ENCODE results near the gene ZSCAN10. TPM values are rescaled to one million over a fixed set of nuclear protein-coding genes. Genes with fewer than 3 reads are reported as not detected.
"Not testable (repeated sequence)": the region's sequence is repeated elsewhere in the genome, so short reads cannot be mapped to it uniquely, and the experiment has no call there.

Gene ZSCAN10
- total RNA-seq, 2 experiments from 2014 or later = 0.29 to 0.35 TPM

DNA sequence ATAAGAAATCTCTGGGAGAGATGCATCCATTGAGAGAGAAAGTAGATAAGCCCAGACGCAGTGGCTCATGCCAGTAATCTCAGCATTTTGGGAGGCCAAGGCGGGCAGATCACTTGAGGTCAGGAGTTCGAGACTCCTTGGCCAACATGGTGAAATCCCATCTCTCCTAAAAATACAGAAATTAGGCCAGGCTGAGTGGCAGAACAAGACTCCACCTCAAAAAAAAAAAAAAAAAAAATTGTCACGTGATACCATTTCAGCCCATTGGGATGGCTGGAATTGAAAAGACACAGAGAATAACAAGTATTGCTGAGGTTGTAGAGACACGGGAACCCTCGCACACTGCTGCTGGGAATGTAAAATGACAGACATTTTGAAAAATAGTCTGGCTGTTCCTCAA is 36.5 kb downstream of the ZSCAN10 start:
- POLR2A ChIA-PET = no interaction called here

DNA sequence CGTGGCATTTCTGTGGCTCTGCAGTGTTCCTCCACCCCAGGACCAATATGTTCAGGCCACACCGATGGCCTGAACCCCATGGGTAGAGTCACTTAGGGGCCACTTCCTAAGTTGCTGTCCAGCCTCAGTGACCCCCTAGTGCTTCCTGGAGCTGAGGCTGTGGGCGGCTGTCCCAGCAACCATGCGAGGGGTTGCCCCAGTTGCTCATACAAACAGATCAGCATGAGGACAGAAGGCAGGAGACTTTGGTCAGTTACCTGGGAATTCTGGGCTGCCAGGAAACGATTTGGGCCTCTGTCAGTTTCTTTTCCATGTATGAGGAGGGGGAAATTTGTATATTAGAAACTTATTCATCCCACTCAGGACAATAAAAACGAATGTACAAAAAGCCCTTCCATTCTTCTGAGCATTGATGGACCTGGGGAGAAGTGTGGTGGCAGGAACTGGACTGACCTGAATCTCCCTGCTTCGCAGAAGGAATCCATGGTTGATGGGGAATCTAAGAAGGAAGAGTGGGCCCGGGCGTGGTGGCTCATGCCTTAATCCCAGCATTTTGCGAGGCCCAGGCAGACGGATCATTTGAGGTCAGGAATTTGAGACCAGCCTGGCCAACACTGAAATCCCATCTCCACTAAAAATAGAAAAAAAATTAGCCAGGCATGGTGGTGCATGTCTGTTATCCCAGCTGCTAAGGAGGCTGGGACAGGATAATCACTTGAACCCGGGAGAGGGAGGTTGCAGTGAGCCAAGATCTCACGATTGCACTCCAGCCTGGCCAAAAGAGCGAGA is 38.6 kb downstream of the ZSCAN10 start:
- no peaks in the 10 kb centered on the region for H3K27me3 Mint-ChIP-seq

More for the DNA sequence above, 36.5 kb downstream of the ZSCAN10 start:
- Mint-ChIP-seq H3K27ac (no peak overlapping the region), H3K4me3 (no peak overlapping the region), H3K27me3 (no peaks in the 10 kb centered on the region), H3K9me3 (no peaks in the 10 kb centered on the region), H3K4me1 (peaks cover 52% of the 10 kb centered on the region), H3K36me3 (ENCODE audit: low read depth) (peaks cover 26% of the 10 kb centered on the region)
- CTCF ChIA-PET = interaction anchor here (0.8 to 11.0 kb wide), 8 partner anchors 14 to 88 kb away, joined by 3 to 72 read pairs (median 6); no protein-coding TSS in a partner anchor
- no peak for DNase-seq

DNA sequence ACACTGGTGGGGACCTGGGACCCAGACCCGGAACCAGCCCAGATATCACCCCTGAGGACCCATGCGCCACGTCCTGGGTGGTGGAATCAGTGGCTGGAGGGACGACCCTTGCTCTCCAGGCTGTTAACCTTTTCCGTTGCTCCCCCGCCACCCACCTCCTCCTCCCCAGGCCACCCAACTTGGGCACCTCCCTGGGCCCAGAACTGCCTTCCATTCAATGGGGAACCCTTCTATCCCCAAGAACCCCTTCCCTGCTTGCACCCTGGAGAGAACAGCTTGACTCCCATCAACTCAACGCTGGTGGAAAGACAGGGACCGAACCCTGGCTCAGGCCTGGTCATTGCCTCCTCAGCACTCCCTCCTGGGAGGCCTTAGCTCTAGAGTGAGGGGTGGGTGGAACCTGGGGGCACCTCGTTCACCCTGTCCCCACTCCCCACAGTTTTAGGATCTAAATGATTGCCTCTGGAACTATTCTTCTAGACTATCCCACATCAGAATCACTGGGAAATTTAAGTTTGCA is 39.3 kb downstream of the ZSCAN10 start:
- CTCF ChIA-PET = interaction anchor here (0.7 to 11.0 kb wide), 16 partner anchors 9 to 112 kb away, joined by 3 to 72 read pairs (median 8); partner anchors contain the start of gene ZSCAN10
- Mint-ChIP-seq H3K4me3 (peak overlapping the region; percentile 93), H3K9me3 (no peaks in the 10 kb centered on the region), H3K27me3 (no peaks in the 10 kb centered on the region), H3K27ac (peak overlapping the region; percentile 85), H3K36me3 (ENCODE audit: low read depth) (peaks cover 27% of the 10 kb centered on the region), H3K4me1 (peaks cover 73% of the 10 kb centered on the region)
- POLR2A ChIA-PET = interaction anchor here (0.6 to 2.3 kb wide), 2 partner anchors 70 to 144 kb away, joined by 5 to 11 read pairs; no protein-coding TSS in a partner anchor
- no peak for DNase-seq

More for the DNA sequence above, 38.6 kb downstream of the ZSCAN10 start:
- Mint-ChIP-seq H3K4me1 (peaks cover 71% of the 10 kb centered on the region), H3K4me3 (peak overlapping the region; percentile 93), H3K9me3 (no peaks in the 10 kb centered on the region), H3K27ac (peak overlapping the region; percentile 85), H3K36me3 (ENCODE audit: low read depth) (peaks cover 22% of the 10 kb centered on the region)
- no peak for DNase-seq
- ChIA-PET POLR2A (interaction anchor here (0.6 to 2.3 kb wide), 2 partner anchors 69 to 145 kb away, joined by 5 to 11 read pairs; no protein-coding TSS in a partner anchor), CTCF (interaction anchor here (1.3 to 11.0 kb wide), 9 partner anchors 8 to 102 kb away, joined by 5 to 72 read pairs (median 16); partner anchors contain the start of gene ZSCAN10)

DNA sequence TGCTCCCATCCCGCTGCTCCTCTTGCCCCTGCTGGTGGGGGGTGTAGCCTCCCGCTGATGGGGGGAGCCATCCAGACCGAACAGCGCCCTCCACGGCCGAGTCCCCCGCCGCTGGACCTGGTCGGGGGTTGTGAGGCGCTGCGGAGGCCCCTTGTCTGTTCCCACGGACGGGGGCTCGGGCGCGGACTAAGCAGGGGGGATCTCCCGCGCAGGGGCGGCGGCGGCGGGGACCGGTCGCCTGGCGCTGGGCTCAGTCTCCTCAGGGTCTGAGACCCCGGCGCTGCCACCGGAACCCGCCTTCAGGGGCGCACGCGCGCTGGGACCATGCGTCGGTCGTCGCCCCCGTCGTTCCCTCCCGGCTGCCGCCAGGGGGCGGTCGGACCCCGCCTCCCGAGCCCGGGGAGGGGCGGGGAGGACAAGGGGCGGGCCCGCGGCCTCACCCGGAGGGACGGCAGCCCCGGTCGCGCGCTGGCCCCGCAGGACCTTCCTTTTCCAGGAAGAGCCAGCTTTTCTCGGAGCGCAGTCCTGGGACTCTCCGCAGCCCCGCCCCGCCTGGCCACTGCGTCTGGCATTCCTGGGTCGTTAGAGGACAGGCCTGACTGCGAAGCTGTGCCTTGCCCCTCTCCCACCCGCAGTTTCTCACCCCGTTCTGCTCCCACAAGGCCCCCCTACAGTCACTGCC is 39.9 kb downstream of the ZSCAN10 start:
- ChIA-PET CTCF (interaction anchor here (0.6 to 11.0 kb wide), 33 partner anchors 10 to 216 kb away, joined by 3 to 72 read pairs (median 6); partner anchors contain the start of genes HCFC1R1, THOC6, ZNF205 and ZNF213), POLR2A (interaction anchor here (0.6 to 2.3 kb wide), 2 partner anchors 37 to 70 kb away, joined by 5 to 11 read pairs; no protein-coding TSS in a partner anchor)
- no peaks in the 10 kb centered on the region for H3K27me3 Mint-ChIP-seq
- H3K9me3 Mint-ChIP-seq = no peaks in the 10 kb centered on the region
- DNase-seq = peak; percentile 86
- H3K4me3 Mint-ChIP-seq = peak overlapping the region; percentile 93
- peaks cover 30% of the 10 kb centered on the region for H3K36me3 Mint-ChIP-seq (ENCODE audit: low read depth)
- H3K4me1 Mint-ChIP-seq = peaks cover 72% of the 10 kb centered on the region
- peak overlapping the region; percentile 91 for H3K27ac Mint-ChIP-seq

DNA sequence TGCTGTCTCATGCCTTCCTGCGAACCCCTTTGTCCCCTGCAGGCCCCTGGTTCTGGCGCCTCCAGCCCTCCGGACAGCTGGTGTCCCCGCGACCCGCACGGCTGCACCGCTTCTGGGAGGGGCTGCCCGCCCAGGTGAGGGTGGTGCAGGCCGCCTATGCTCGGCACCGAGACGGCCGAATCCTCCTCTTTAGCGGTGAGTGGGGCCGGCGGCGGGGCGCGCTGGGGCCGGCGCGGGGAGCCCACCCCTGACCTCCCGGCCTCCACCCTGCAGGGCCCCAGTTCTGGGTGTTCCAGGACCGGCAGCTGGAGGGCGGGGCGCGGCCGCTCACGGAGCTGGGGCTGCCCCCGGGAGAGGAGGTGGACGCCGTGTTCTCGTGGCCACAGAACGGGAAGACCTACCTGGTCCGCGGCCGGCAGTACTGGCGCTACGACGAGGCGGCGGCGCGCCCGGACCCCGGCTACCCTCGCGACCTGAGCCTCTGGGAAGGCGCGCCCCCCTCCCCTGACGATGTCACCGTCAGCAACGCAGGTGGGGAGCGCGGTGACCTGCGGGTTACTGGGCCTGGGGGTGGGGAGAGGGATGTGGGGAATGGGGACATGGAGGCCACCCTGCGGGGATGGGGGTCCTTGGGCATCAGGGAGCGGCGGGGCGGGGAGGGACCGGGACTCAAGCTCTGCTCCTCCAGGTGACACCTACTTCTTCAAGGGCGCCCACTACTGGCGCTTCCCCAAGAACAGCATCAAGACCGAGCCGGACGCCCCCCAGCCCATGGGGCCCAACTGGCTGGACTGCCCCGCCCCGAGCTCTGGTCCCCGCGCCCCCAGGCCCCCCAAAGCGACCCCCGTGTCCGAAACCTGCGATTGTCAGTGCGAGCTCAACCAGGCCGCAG is 40.7 kb downstream of the ZSCAN10 start:
- Mint-ChIP-seq H3K27ac (peak overlapping the region; percentile 91), H3K4me1 (peaks cover 72% of the 10 kb centered on the region), H3K36me3 (ENCODE audit: low read depth) (peaks cover 37% of the 10 kb centered on the region), H3K27me3 (no peaks in the 10 kb centered on the region), H3K4me3 (peak overlapping the region; percentile 93), H3K9me3 (no peaks in the 10 kb centered on the region)
- ChIA-PET POLR2A (interaction anchor here (2.3 kb wide), 1 partner anchor 71 kb away, joined by 11 read pairs; no protein-coding TSS in a partner anchor), CTCF (interaction anchor here (0.6 to 11.0 kb wide), 30 partner anchors 9 to 217 kb away, joined by 3 to 72 read pairs (median 6); partner anchors contain the start of genes HCFC1R1, THOC6, ZNF205 and ZNF213)
- DNase-seq = peak; percentile 64

DNA sequence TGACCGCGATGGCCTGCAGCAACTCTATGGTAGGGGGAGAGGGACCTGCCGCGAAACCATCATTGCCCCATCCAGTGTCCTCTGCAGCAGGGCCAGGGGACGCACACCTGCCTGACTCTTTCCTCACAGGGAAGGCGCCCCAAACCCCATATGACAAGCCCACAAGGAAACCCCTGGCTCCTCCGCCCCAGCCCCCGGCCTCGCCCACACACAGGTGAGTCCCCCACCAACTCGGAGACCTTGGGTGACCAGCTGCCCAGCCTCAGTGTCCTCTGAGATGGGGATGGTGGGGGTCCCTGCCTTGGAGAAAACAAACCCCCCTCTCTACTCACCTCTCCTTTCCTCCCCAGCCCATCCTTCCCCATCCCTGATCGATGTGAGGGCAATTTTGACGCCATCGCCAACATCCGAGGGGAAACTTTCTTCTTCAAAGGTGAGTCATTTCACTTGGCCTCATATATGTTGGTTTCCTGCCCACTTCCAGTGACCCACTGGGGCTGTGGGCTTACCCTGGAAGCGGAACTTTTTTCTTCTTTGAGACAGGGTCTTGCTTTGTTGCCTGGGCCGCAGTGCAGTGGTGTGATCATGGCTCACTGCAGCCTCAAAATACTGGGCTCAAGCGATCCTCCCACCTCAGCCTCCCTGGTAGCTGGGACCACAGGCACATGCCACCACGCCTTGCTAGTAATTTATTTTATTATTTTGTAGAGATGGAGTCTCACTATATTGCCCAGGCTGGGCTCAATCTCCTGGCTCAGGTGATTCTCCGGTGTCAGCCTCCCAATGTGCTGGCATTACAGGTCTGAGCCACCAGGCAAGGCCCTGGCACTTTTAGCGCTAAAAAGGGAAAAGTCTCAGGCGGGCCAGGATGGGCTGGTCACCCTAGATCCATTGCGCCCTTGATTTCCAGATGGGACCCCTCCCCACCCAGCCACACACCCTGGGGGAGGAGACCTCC is 41.6 kb downstream of the ZSCAN10 start:
- Mint-ChIP-seq H3K36me3 (ENCODE audit: low read depth) (peaks cover 38% of the 10 kb centered on the region), H3K9me3 (no peaks in the 10 kb centered on the region), H3K27ac (peak overlapping the region; percentile 88), H3K4me3 (peak overlapping the region; percentile 93), H3K4me1 (peaks cover 64% of the 10 kb centered on the region), H3K27me3 (no peaks in the 10 kb centered on the region)
- POLR2A ChIA-PET = no interaction called here
- DNase-seq = no peak
- CTCF ChIA-PET = interaction anchor here (0.8 to 11.0 kb wide), 15 partner anchors 8 to 101 kb away, joined by 3 to 72 read pairs (median 11); partner anchors contain the start of genes HCFC1R1, THOC6 and ZSCAN10

DNA sequence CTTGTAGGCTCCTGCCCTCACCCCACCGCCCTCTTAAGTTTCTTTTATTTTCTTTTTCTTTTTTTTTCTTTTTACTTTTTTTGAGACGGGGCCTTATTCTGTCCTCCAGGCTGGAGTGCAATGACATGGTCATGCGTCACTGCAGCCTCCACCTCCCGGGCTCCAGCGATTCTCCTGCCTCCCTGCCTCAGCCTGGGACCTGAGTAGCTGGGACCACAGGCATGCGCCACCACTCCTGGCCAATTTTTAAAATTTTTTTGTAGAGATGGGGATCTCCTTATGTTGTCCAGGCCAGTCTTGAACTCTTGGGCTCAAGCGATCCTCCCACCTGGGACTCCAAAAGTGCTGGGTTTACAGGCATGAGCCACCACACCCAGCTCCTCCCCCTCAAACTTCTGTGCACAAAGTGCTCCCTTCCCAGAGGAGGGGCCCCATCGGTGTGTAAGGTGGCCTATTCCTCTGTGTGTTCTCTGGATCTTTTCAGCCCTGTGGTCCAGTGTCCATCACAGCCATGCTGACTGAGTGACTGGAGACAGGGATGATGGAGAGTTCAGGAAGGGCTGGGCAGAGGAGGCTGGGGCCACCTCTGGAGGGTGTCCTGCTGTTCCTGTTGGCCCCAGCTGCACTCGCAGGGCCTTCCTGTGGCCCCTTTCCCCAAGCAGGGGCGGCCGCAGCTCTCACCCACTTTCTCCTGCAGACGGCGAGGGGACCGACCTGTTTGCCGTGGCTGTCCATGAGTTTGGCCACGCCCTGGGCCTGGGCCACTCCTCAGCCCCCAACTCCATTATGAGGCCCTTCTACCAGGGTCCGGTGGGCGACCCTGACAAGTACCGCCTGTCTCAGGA is 42.5 kb downstream of the ZSCAN10 start:
- Mint-ChIP-seq H3K27ac (peak overlapping the region; percentile 88), H3K36me3 (ENCODE audit: low read depth) (peaks cover 45% of the 10 kb centered on the region)

DNA sequence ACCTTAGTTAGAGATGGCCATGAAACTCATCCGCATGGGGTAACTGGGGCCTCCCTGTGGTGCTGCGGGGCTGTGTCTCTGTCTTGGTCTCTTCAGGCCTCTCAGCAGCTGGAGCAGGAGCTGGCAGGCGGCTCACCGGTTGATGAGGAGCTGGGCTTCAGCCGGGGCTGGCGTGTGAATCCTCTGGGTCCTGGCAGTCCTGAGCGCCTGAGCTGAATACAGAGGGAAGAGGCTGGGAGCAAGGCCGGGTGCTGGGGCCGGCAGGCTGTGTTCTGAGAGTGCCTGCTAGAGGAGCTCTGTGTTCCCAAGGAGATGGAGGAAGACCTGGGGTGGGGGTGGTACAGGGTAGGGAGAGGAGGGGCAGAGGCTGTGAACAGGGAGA is 43.4 kb downstream of the ZSCAN10 start:
- peaks cover 53% of the 10 kb centered on the region for H3K36me3 Mint-ChIP-seq (ENCODE audit: low read depth)
- H3K9me3 Mint-ChIP-seq, H3K27me3 Mint-ChIP-seq, DNase-seq, POLR2A ChIA-PET: not testable (repeated sequence)
- H3K27ac Mint-ChIP-seq = peak overlapping the region; percentile 88
- CTCF ChIA-PET = interaction anchor here (1.1 to 6.0 kb wide), 7 partner anchors 10 to 95 kb away, joined by 3 to 67 read pairs (median 5); partner anchors contain the start of gene IL32
- peaks cover 72% of the 10 kb centered on the region for H3K4me1 Mint-ChIP-seq
- H3K4me3 Mint-ChIP-seq = peak overlapping the region; percentile 59

More for the DNA sequence above, 42.5 kb downstream of the ZSCAN10 start:
- Mint-ChIP-seq H3K4me1 (peaks cover 64% of the 10 kb centered on the region), H3K27me3 (no peaks in the 10 kb centered on the region), H3K4me3 (peak overlapping the region; percentile 93), H3K9me3 (no peaks in the 10 kb centered on the region)
- no peak for DNase-seq
- ChIA-PET POLR2A (no interaction called here), CTCF (interaction anchor here (1.1 to 6.0 kb wide), 7 partner anchors 9 to 94 kb away, joined by 3 to 67 read pairs (median 5); partner anchors contain the start of gene IL32)

DNA sequence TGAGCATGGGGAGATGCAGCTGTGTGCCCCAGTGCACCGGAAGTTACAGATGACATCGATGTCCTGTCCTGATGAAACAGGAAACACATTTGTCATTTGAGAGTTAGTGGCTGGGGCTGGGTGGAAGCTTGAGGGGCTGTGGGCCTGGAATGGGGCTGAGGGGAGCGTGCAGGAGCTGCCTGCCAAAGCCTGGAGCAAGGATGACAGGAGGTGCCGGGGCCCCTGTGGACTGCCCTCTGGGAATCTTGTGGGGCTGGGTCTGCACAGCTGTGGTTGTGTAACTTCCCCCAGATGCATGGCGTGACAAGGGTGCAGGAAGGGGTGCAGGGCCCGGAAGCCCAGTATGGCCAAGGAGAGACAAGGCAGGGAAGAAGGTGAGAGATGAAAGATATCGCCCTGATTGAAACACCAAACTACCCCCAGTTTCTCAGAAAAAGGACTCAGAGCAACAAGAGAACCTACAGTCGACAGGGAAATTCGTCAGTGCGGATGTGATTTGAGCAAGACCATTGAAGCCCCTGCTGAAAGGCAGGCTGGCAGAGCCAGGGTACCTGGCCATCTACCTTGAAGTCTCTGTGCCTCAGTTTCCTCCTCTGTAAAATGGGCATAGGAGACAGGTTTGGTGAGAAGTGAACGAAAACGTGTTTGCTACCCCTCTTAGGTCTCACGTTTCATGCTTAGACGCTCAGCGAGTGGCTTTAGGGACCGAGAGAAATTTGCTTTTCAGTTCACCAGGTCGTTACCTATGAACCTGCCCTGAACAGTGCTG is 43.9 kb downstream of the ZSCAN10 start:
- Mint-ChIP-seq H3K9me3 (no peaks in the 10 kb centered on the region), H3K4me1 (peaks cover 71% of the 10 kb centered on the region), H3K27ac (peak overlapping the region; percentile 88), H3K36me3 (ENCODE audit: low read depth) (peaks cover 55% of the 10 kb centered on the region), H3K27me3 (no peaks in the 10 kb centered on the region), H3K4me3 (peak overlapping the region; percentile 59)
- DNase-seq = peak; percentile 52
- ChIA-PET POLR2A (no interaction called here), CTCF (interaction anchor here (0.9 to 6.0 kb wide), 6 partner anchors 10 to 74 kb away, joined by 3 to 67 read pairs (median 5); partner anchors contain the start of gene IL32)

DNA sequence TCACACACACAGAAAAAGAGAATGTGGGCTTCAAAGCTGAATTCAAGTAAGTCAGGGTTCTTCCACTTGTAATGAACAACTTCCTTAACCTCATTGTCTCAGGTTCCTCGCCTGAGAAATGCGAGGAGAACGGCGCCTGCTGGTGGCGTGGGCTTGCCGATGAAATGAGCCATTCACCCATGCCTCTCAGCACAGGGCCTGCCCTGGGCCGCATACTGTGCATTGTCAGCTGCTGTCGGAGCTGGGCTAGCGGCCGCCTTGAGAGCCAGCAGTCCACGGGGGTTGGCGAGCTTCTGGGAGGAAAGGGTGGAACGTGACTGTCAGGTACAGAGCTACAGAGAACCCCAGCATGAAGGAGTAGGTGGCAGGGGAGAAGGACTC is 45.8 kb downstream of the ZSCAN10 start:
- DNase-seq, CTCF ChIA-PET, H3K27ac Mint-ChIP-seq, H3K27me3 Mint-ChIP-seq, POLR2A ChIA-PET, H3K4me3 Mint-ChIP-seq, H3K9me3 Mint-ChIP-seq: not testable (repeated sequence)
- peaks cover 53% of the 10 kb centered on the region for H3K36me3 Mint-ChIP-seq (ENCODE audit: low read depth)
- peaks cover 75% of the 10 kb centered on the region for H3K4me1 Mint-ChIP-seq

Measured in activated CD4-positive, alpha-beta T cell treated with anti-CD3 and anti-CD28 coated beads, Interleukin-2, amount 10 ng/mL, durations not matched to agents 7 days and 5 days (primary cell).